Common myeloid progenitor, CD34-positive (primary cell): Measurements from ENCODE around the gene NRTN.

Experiments used
- CTCF ChIA-PET: fragments of 350-600 bp; sonication (Branson Sonifier 250); formaldehyde crosslinking; loops from one replicate; lab custom pipeline; 2021; ENCODE audit warnings: antibody characterized with exemption; lab: Charles Lee
- POLR2A ChIA-PET: fragments of 350-600 bp; sonication (Branson Sonifier 250); formaldehyde crosslinking; loops from one replicate; lab custom pipeline; 2021; ENCODE audit warnings: antibody characterized with exemption; lab: Charles Lee
- DNase-seq, 3 donors: peaks; one replicate each; pipeline versions ENCODE4 v3.0.0 to v3.0.0-alpha.2; 2013
- H3K27ac ChIP-seq, 2 experiments: 1 replicate in 1 of 2; 2 replicates in 1 of 2; pipeline ENCODE4 v1.7.0; 2013; ENCODE audit warnings: inconsistent platforms in 2 of 2, low read length in 2 of 2, mild to moderate bottlenecking in 2 of 2, low read depth in 1 of 2, moderate library complexity in 1 of 2; ENCODE audit not compliant: severe bottlenecking in 2 of 2, insufficient read depth in 1 of 2, poor library complexity in 1 of 2
- H3K27me3 ChIP-seq, 5 experiments: replicated peaks in 2 of 5; 1 replicate in 3 of 5; 2 replicates in 2 of 5; pipeline versions ENCODE4 v1.6.1 to v1.7.0; 2013; ENCODE audit warnings: low read length in 4 of 5, mild to moderate bottlenecking in 2 of 5, moderate library complexity in 2 of 5, inconsistent platforms in 1 of 5; ENCODE audit not compliant: insufficient read depth in 5 of 5, control insufficient read depth in 4 of 5
- H3K36me3 ChIP-seq, 4 experiments: 1 replicate in 2 of 4; 2 replicates in 2 of 4; pipeline versions ENCODE4 v1.6.1 to v1.7.0; 2013; ENCODE audit warnings: low read length in 3 of 4, control low read depth in 1 of 4, mild to moderate bottlenecking in 1 of 4; ENCODE audit not compliant: control insufficient read depth in 4 of 4, insufficient read depth in 4 of 4
- H3K4me1 ChIP-seq, 4 experiments: 1 replicate in 3 of 4; 2 replicates in 1 of 4; pipeline versions ENCODE4 v1.6.1 to v1.7.1; 2013; ENCODE audit warnings: low read length in 3 of 4, mild to moderate bottlenecking in 3 of 4, control low read depth in 1 of 4, inconsistent platforms in 1 of 4, moderate library complexity in 1 of 4; ENCODE audit not compliant: control insufficient read depth in 4 of 4, insufficient read depth in 4 of 4; ENCODE audit errors: control extremely low read depth in 1 of 4
- H3K4me3 ChIP-seq, 7 experiments: 1 replicate in 4 of 7; 2 replicates in 3 of 7; pipeline versions ENCODE4 v1.5.1 to v1.7.0; 2013; ENCODE audit warnings: mild to moderate bottlenecking in 7 of 7, low read length in 6 of 7, moderate library complexity in 6 of 7, inconsistent platforms in 2 of 7, low read depth in 2 of 7, control low read depth in 1 of 7; ENCODE audit not compliant: insufficient read depth in 4 of 7, control insufficient read depth in 1 of 7; ENCODE audit errors: extremely low read depth in 1 of 7
- H3K9me3 ChIP-seq, 5 experiments: 1 replicate in 4 of 5; 2 replicates in 1 of 5; pipeline versions ENCODE4 v1.6.1 to v1.7.1; 2013; ENCODE audit warnings: low read length in 4 of 5, mild to moderate bottlenecking in 2 of 5, inconsistent platforms in 1 of 5, low read depth in 1 of 5, moderate library complexity in 1 of 5; ENCODE audit not compliant: control insufficient read depth in 4 of 5, insufficient read depth in 2 of 5; ENCODE audit errors: control extremely low read depth in 1 of 5
- WGBS: methylation state at CpG from one replicate; pipeline ENCODE4 v1.1.5; 2013; ENCODE audit not compliant: insufficient coverage; 5-methylcytosine and 5-hydroxymethylcytosine counted together

NRTN gene

GRCh38 chr19:5789886-5790558 is 14.8 kb upstream of the NRTN start:
- no peaks in the 10 kb centered on the region for H3K27me3 ChIP-seq
- peak overlapping the region in 1 of 2 experiments; percentile 94 for H3K27ac ChIP-seq
- no peak for DNase-seq
- CTCF ChIA-PET: interaction anchor here (1.3 to 2.9 kb wide), 3 partner anchors 14 to 19 kb away, joined by 4 to 9 read pairs (median 5); no protein-coding TSS in a partner anchor
- POLR2A ChIA-PET: interaction anchor here (1.5 kb wide), 1 partner anchor 38 kb away, joined by 5 read pairs; no protein-coding TSS in a partner anchor
- peaks cover 4 to 50% (median 34%) of the 10 kb centered on the region in 4 experiments for H3K36me3 ChIP-seq
- H3K9me3 ChIP-seq: no peaks in the 10 kb centered on the region
- peaks cover 3 to 14% (median 10%) of the 10 kb centered on the region in 4 experiments for H3K4me1 ChIP-seq
- peak overlapping the region; percentile 44 to 95 (median 79) for H3K4me3 ChIP-seq
- WGBS: 85% methylated on average over 23 of the region's 26 CpGs

- Histone ChIP-seq H3K36me3 (peaks cover 4 to 42% (median 30%) of the 10 kb centered on the region in 4 experiments), H3K4me1 (peaks cover 3 to 14% (median 10%) of the 10 kb centered on the region in 4 experiments), H3K27ac (peak within 1 kb of the TSS; percentile 84 to 94), H3K9me3 (no peaks in the 10 kb centered on the region), H3K4me3 (peak within 1 kb of the TSS; percentile 65 to 95 (median 79)), H3K27me3 (no peaks in the 10 kb centered on the region)
- ChIA-PET CTCF (interaction anchor here (1.1 to 2.9 kb wide), 5 partner anchors 11 to 246 kb away, joined by 3 to 9 read pairs (median 4); no protein-coding TSS in a partner anchor), POLR2A (interaction anchor here (1.0 to 1.5 kb wide), 2 partner anchors 37 to 114 kb away, joined by 3 to 5 read pairs; partner anchors contain the start of gene VMAC)
- peak; percentile 99 to 100 (median 99) for DNase-seq
- under 1% methylated on average over 63 of the region's 72 CpGs for WGBS
These were observed 14.0 kb upstream of the NRTN start, which contains the start of gene DUS3L for GRCh38 chr19:5790559-5791520. Gene DUS3L, minus strand, starts transcription at chr19:5791163. Its CDS starts 22 bp downstream, at chr19:5791141.

- CTCF ChIA-PET: interaction anchor here (1.1 to 2.9 kb wide), 2 partner anchors 12 to 244 kb away, joined by 3 to 9 read pairs; no protein-coding TSS in a partner anchor
- Histone ChIP-seq H3K36me3 (peaks cover 4 to 28% (median 21%) of the 10 kb centered on the region in 4 experiments), H3K4me1 (peaks cover 3 to 14% (median 10%) of the 10 kb centered on the region in 4 experiments), H3K9me3 (no peaks in the 10 kb centered on the region), H3K27me3 (no peaks in the 10 kb centered on the region), H3K27ac (no peak overlapping the region), H3K4me3 (no peak overlapping the region)
- POLR2A ChIA-PET: no interaction called here
- 98% methylated on average over 11 of the region's 18 CpGs for WGBS
- DNase-seq: no peak
These were observed 12.6 kb upstream of the NRTN start for GRCh38 chr19:5792224-5792623.

GRCh38 chr19:5793188-5793587 is 11.7 kb upstream of the NRTN start:
- peaks cover 2 to 18% (median 14%) of the 10 kb centered on the region in 4 experiments for H3K36me3 ChIP-seq
- H3K4me1 ChIP-seq: peaks cover 3 to 19% (median 10%) of the 10 kb centered on the region in 4 experiments
- DNase-seq: no peak
- no peaks in the 10 kb centered on the region for H3K27me3 ChIP-seq
- H3K4me3 ChIP-seq: no peak overlapping the region
- WGBS: 100% methylated on average over 3 of the region's 3 CpGs
- no peaks in the 10 kb centered on the region for H3K9me3 ChIP-seq
- POLR2A ChIA-PET: no interaction called here
- H3K27ac ChIP-seq: no peak overlapping the region
- CTCF ChIA-PET: interaction anchor here (1.0 to 3.2 kb wide), 5 partner anchors 11 to 58 kb away, joined by 3 to 21 read pairs (median 4); no protein-coding TSS in a partner anchor

GRCh38 chr19:5795382-5795919 is 9.4 kb upstream of the NRTN start:
- no peak for DNase-seq
- Histone ChIP-seq H3K4me3 (no peak overlapping the region), H3K27me3 (no peaks in the 10 kb centered on the region), H3K9me3 (no peaks in the 10 kb centered on the region), H3K4me1 (peaks cover 0 to 35% (median 16%) of the 10 kb centered on the region in 4 experiments), H3K27ac (no peak overlapping the region), H3K36me3 (no peaks in the 10 kb centered on the region)
- WGBS: 96% methylated on average over 4 of the region's 7 CpGs
- POLR2A ChIA-PET: interaction anchor here (0.7 kb wide), 1 partner anchor 381 kb away, joined by 3 read pairs; no protein-coding TSS in a partner anchor
- CTCF ChIA-PET: interaction anchor here (1.1 to 3.2 kb wide), 8 partner anchors 9 to 172 kb away, joined by 3 to 21 read pairs (median 4); no protein-coding TSS in a partner anchor

- H3K4me1 ChIP-seq: peaks cover 0 to 50% (median 17%) of the 10 kb centered on the region in 4 experiments
- H3K27me3 ChIP-seq: no peaks in the 10 kb centered on the region
- no peak for DNase-seq
- H3K9me3 ChIP-seq: no peaks in the 10 kb centered on the region
- CTCF ChIA-PET: interaction anchor here (2.4 kb wide), 1 partner anchor 95 kb away, joined by 8 read pairs; no protein-coding TSS in a partner anchor
- WGBS: 100% methylated on average over 5 of the region's 8 CpGs
- no peak overlapping the region for H3K4me3 ChIP-seq
- no peak overlapping the region for H3K27ac ChIP-seq
- H3K36me3 ChIP-seq: no peaks in the 10 kb centered on the region
- POLR2A ChIA-PET: interaction anchor here (0.6 kb wide), 1 partner anchor 1779 kb away, joined by 5 read pairs; no protein-coding TSS in a partner anchor
These were observed 6.6 kb upstream of the NRTN start for GRCh38 chr19:5798244-5798643.
